SK-N-DZ (cell line): Measurements from ENCODE around the gene CHST5.
"Not testable (repeated sequence)": the region's sequence is repeated elsewhere in the genome, so short reads cannot be mapped to it uniquely, and the experiment has no call there.

Experiments
- DNase-seq: peaks from one replicate; pipeline ENCODE4 v3.0.0-alpha.2; 2015; ENCODE audit warnings: low spot score

Gene CHST5

DNA sequence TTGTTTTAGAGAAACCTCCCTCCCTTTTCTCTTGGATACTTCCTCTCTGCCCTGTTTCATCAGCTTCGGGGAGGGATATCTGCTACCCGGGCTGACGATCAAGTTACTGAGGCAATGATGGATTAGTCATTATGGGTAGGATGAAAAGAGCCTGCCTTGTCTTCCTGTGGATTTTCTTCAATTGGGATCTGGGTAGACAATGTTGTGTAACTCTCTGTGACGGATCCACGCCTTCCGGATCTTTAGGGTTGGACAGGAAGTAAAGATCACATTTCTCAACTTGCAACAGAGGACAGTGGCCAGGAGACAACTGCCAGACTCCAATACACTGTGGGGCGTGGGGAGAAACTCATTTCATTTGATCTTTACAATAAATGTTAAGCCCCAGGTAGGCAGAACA is 29.3 kb downstream of the CHST5 start:
- no peak for DNase-seq

GRCh38 chr16:75506107-75506506 is 29.8 kb downstream of the CHST5 start:
- no peak for DNase-seq

DNA sequence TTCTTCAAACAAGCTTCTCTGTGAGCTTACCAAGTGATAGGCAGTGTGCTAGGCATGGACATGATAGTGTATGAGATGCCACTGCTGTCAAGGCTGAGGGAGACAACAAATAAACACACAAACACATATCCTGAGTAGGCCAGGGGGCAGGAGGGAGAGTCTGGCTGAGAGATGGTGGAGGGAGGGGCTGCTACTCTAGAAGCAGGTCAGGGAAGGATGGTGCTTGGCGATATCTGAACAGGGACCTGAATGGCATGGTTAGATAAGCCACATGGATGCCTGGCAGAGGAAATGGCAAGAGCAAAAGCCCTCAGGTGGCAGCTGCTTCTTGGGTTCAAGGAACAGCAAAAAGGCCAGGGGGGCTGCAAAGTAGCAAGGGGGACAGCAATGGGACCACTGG is 32.1 kb downstream of the CHST5 start:
- no peak for DNase-seq

DNA sequence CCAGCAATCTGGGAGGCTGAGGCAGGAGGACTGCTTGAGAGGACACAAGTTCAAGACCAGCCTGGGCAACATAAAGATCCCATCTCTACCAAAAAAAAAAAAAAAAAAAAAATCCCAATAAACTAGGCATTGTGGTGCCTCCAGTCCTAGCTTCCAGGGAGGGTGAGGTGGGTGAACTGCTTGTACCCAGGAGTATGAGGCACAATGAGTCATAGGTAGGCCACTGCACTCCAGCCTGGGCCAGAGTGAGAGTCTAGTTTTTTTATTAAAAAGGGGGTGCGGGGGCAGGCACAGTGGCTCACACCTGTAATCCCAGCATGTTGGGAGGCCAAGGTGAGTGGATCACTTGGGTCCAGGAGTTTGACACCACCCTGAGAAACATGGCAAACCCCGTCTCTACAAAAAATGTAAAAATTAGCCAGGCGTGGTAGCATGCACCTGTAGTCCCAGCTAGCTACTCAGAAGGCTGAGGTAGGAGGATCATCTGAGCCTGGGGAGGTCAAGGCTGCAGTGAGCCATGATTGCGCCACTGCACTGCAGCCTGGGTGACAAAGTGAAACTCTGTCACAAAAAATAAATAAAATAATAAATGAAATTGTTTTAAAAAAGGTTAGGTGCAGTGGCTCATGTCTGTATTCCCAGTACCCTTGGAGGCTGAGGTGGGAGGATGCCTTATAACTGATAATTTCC is 32.8 kb downstream of the CHST5 start:
- no peak for DNase-seq

GRCh38 chr16:75501820-75502219 is 34.1 kb downstream of the CHST5 start:
- not testable (repeated sequence) for DNase-seq

DNA sequence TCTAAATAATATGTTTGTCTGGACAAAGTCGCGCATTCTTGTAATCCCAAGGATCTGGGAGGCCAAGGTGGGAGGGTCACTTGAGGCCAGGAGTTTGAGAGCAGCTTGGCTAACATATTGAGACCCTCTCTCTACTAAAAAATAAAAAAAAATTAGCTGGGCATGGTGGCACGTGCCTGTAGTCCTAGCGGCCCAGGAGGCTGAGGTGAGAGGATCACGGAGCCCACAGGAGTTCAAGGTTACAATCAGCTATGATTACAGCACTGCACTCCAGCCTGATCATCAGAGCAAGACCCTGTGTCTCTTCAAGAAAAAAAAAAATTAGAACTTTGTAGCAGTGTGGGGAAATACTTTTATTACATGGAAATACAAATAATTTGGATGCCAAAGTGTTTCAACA is 34.5 kb downstream of the CHST5 start:
- DNase-seq: no peak

- not testable (repeated sequence) for DNase-seq
Observed at GRCh38 chr16:75498605-75499322, 37.1 kb downstream of the CHST5 start.

DNA sequence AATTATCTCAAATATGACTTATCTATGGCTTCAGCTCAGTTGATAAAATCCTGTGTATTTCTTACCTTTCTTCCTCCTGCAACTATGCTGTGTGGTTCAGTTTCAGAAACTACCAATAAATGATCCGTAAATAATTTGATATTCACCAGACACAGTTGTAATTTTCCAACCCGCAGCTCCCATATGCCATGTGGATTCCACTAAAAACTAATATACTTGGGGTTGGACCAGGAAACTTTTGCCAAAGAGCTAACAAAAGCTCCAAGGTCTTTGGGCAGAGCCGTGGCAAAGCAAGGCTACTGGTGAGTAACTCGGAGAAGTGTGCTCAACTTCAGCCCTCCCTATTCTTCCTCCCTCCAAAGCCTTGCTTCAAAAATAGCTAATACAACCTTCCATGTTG is 38.4 kb downstream of the CHST5 start:
- no peak for DNase-seq

DNA sequence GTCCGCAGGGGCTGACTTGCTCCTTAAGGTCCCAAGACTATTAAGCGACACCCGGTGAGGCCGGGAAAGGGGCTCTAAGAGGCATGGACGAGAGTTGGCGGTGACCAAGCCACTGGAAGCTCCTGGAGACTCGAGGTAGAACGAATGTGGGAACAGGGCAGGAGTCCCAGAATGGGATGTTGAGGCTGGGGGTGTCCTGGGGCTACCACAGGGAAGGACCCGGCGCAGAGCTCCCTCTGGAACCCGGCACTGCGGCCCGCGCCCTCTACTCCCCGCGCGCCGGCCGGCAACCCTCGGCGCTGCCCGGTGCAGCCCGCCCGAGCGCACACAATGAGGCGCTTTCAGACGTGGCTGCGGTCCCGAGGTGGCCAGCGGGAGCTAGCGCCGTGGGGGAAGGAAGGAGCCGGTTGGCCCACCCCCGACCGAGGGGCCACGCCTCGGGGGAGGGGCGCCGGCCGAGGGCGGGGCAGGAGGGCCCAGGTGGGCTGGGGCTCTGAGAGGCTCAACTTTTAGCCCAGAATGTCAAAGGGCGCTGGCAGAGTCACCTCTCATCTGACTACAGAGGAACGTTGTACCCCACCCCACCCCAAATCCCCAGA is 40.7 kb downstream of the CHST5 start, which contains the start of gene CHST6:
CHST6 (minus strand) TSS at position 366 of the 599 bp plus-strand sequence. CDS start 15,613 bp downstream, outside the sequence.
- peak; percentile 59 for DNase-seq

- no peak for DNase-seq
Observed at GRCh38 chr16:75494661-75495075, 41.2 kb downstream of the CHST5 start.

DNA sequence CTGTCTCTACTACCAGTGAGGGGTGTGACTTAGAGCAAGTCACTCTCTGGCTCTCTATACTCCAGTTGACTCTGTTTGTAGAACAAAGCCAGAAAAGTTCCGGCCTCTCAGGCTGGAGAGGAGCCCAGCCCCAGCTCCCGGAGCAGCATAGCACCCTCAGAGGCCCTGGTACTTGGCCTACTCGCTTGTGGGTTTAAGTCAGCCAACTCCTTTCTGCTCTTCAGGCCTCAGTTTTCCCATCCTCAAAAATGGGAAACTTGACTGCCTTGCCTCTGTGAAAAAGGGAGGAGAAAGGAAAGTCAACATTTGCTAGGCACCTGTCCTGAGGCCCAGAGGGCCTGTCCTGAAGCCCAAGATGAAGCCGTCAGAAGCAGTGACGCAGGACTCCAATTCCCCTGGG is 41.7 kb downstream of the CHST5 start:
- no peak for DNase-seq

DNA sequence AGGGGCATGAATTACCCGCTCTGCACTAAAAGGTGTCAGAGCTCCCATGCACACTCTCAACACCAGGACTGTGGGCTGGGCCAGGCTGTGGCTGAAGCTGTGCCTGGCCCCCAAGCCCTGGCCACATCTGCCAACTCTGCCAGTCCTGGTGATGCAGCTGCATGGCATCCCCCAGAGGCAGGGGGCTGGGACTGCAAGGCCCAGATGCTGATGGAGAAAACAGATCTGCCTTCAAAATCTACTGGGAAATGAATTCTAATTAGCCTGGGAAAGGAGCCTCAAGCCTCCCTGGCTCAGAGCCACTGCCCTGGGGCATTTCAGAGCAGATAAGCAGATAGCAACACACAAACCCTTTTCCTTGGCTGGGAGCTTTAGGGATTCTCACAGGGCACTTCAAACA is 44.0 kb downstream of the CHST5 start:
- DNase-seq: peak; percentile 82

GRCh38 chr16:75488322-75488721 is 47.6 kb downstream of the CHST5 start:
- no peak for DNase-seq

DNA sequence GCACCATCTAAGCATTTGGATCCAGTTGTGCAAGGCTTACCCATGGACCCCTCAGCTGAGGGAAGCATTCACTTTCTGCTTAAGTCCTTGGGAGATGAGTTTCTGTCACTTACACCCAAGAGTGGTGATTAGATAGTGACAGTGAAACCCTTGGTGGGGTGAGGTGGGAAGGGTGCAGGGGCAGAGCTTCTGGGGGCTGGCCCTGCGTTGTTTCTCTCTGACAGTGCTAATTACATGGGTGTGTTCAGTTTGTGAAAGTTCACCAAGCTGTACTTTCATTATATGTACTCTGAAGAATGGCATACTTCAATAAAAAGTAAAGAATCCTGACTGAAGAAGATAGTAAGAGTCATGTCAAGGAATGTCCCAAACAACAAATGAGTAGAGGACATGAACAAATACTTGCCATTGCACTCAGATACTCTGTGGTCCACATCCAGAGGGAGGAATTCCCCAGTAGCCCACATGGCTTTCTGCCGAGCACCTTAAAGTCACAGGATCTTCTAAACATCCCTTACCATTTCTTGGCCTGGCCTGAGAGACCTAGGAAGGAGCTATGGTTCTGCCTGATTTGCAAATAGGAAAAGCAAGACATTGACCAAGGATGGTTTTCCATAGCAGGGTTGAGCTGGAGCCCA is 49.1 kb downstream of the CHST5 start:
- no peak for DNase-seq

DNA sequence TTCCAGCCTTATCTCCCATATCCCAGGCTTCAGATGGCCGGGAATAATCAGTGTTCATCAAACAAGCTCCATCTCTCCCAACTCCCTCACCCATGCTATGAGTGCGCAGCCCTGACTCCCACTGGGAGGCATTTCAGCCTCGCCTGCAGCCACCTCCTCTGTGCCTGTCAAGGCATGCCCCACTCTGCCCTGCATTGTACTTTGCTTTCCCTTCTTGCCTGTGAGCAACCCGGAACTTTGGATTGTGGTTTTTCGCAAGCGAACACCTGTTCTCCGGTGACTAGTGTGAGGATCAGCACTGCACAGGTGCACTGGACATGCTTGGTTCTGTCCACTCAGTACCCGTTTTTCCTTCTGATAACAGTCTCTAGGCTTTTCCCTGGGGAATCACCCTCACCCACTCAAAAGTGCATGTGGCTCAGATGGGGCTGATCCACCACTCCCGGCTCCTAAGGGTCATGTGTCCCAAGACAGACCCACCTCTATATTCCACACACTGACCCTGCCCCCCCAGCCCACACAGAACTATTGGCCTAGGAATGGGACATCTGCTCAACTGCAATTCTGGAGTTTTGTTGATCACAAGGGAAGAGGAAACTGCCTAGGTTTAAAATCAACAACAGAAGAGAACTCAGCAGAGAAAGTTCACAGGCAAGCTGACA is 49.8 kb downstream of the CHST5 start:
- DNase-seq: no peak

- DNase-seq: no peak
Observed at GRCh38 chr16:75485230-75486013, 50.5 kb downstream of the CHST5 start.

- DNase-seq: no peak
Observed at GRCh38 chr16:75483222-75483621, 52.7 kb downstream of the CHST5 start.

GRCh38 chr16:75482434-75483205 is 53.3 kb downstream of the CHST5 start:
- DNase-seq: no peak

DNA sequence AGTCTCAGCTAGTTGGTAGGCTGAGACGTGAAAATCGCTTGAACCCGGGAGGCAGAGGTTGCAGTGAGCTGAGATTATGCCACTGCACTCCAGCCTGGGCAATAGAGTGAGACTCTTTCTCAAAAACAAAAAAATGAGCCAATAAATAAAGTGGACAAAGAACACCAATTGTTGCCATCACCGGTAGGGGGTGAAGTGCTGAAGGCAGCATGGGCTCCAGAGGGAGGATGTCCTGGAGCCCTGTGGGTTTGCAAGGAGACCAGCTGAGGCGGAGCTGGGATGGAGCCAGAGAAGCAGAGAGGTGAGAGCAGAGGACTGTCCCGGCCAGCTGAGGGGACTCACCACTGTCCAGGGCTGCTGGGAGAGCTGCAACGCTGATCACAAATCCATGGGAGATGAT is 54.4 kb downstream of the CHST5 start:
- DNase-seq: no peak

- no peak for DNase-seq
Observed at GRCh38 chr16:75479421-75479990, 56.4 kb downstream of the CHST5 start.
